HepG2 (cell line): ENCODE data around the gene SUCLG1. TPM values are rescaled to one million over a fixed set of nuclear protein-coding genes. Genes with fewer than 3 reads are reported as not detected.

Experiments
- AGO1 ChIP-seq: fragments of 200-400 bp; formaldehyde crosslinking; IDR thresholded peaks from 2 replicates; pipeline ENCODE4 v1.6.1; 2017; ENCODE audit warnings: mild to moderate bottlenecking, low read depth, low read length, moderate library complexity; ENCODE audit not compliant: poor library complexity, severe bottlenecking
- ETV6 ChIP-seq: sonication (generic); formaldehyde crosslinking; conservative IDR thresholded peaks from 2 replicates; pipeline ENCODE4 v1.4.0; 2020; ENCODE audit warnings: missing genetic modification reagents
- FOXC1 ChIP-seq: sonication (generic); formaldehyde crosslinking; IDR thresholded peaks from 2 replicates; pipeline ENCODE4 v1.8.0; 2022; ENCODE audit warnings: mild to moderate bottlenecking, missing genetic modification reagents, borderline replicate concordance
- HDAC2 ChIP-seq: sonication (generic); formaldehyde crosslinking; IDR thresholded peaks from 2 replicates; pipeline ENCODE4 v1.4.0; 2020; ENCODE audit warnings: missing genetic modification reagents
- HNRNPUL1 ChIP-seq: fragments of 200-400 bp; formaldehyde crosslinking; IDR thresholded peaks from 2 replicates; pipeline ENCODE4 v1.6.1; 2017; ENCODE audit warnings: low read depth, mild to moderate bottlenecking, low read length, moderate library complexity
- KDM4B ChIP-seq: sonication (generic); formaldehyde crosslinking; IDR thresholded peaks from 2 replicates; pipeline ENCODE4 v1.4.0; 2020; ENCODE audit warnings: missing genetic modification reagents
- KLF12 ChIP-seq: sonication (generic); formaldehyde crosslinking; IDR thresholded peaks from 2 replicates; pipeline ENCODE4 v1.4.0; 2020; ENCODE audit warnings: missing genetic modification reagents, borderline replicate concordance
- MEF2D ChIP-seq: sonication (generic); formaldehyde crosslinking; IDR thresholded peaks from 2 replicates; pipeline ENCODE4 v1.5.1; 2020; ENCODE audit warnings: mild to moderate bottlenecking, missing genetic modification reagents
- PHF8 ChIP-seq: sonication (generic); formaldehyde crosslinking; IDR thresholded peaks from 2 replicates; pipeline ENCODE4 v1.5.0; 2020; ENCODE audit warnings: missing genetic modification reagents
- RBM39 ChIP-seq: fragments of 200-400 bp; formaldehyde crosslinking; IDR thresholded peaks from one replicate; pipeline ENCODE4 v1.6.1; 2018; ENCODE audit warnings: antibody characterized with exemption, mild to moderate bottlenecking, low read depth, low read length; ENCODE audit not compliant: poor library complexity, severe bottlenecking
- RORA ChIP-seq: sonication (generic); formaldehyde crosslinking; IDR thresholded peaks from 2 replicates; pipeline ENCODE4 v1.5.0; 2020; ENCODE audit warnings: mild to moderate bottlenecking, missing genetic modification reagents, moderate library complexity
- SAP130 ChIP-seq: IDR thresholded peaks from 2 replicates; pipeline ENCODE4 v1.6.1; 2016; ENCODE audit warnings: low read depth
- TBX3 ChIP-seq: fragments of 450-650 bp; IDR thresholded peaks from 2 replicates; pipeline ENCODE4 v1.6.1; 2017; ENCODE audit warnings: antibody characterized with exemption, mild to moderate bottlenecking, inconsistent platforms, borderline replicate concordance
- ZNF232 ChIP-seq: sonication (generic); formaldehyde crosslinking; IDR thresholded peaks from 2 replicates; pipeline ENCODE4 v1.4.0; 2020; ENCODE audit warnings: missing genetic modification reagents, borderline replicate concordance
- ZNF329 ChIP-seq: sonication (generic); formaldehyde crosslinking; IDR thresholded peaks from 2 replicates; pipeline ENCODE4 v1.9.0; 2021; ENCODE audit warnings: low read depth, mild to moderate bottlenecking, missing genetic modification reagents
- ZNF510 ChIP-seq: sonication (generic); formaldehyde crosslinking; IDR thresholded peaks from 2 replicates; pipeline ENCODE4 v1.4.0; 2020; ENCODE audit warnings: low read depth, mild to moderate bottlenecking, missing genetic modification reagents
- ZNF678 ChIP-seq: sonication (generic); formaldehyde crosslinking; IDR thresholded peaks from 2 replicates; pipeline ENCODE4 v1.4.0; 2020; ENCODE audit warnings: mild to moderate bottlenecking, missing genetic modification reagents
- ZNF83 ChIP-seq: sonication (generic); formaldehyde crosslinking; IDR thresholded peaks from 2 replicates; pipeline ENCODE4 v1.4.0; 2020; ENCODE audit warnings: missing genetic modification reagents, mild to moderate bottlenecking, borderline replicate concordance
- polyA plus RNA-seq, 8 experiments: library from polyadenylated mRNA; depleted of rRNA in 3 of 8; stranded (reverse) in 7 of 8; unstranded in 1 of 8; fragments of >200 nt; fragmentation: Illumina TruSeq in 4 of 8; extraction: Trizol in 4 of 8; gene quantifications; 2 replicates each; pipeline versions ENCODE4 v1.2.1 to v1.2.3, GENCODE V29; 2011 to 2016; ENCODE audit warnings: low read depth in 4 of 8, missing spikeins in 1 of 8, mixed read lengths in 1 of 8; ENCODE audit not compliant: insufficient read depth in 1 of 8
- total RNA-seq, 5 experiments: library from RNA; depleted of rRNA; stranded (reverse); fragments of >200 nt; fragmentation: Illumina TruSeq; extraction: Trizol; gene quantifications; 2 replicates each; pipeline ENCODE4 v1.2.3, GENCODE V29; 2016; ENCODE audit warnings: low read depth in 1 of 5
- TF ChIP-seq, protein P1 (sequence below): sonication (generic); formaldehyde crosslinking; IDR thresholded peaks from 2 replicates; pipeline ENCODE4 v1.8.1; 2023; ENCODE audit warnings: mild to moderate bottlenecking, missing genetic modification reagents, borderline replicate concordance
- TF ChIP-seq, protein P2 (sequence below): sonication (generic); formaldehyde crosslinking; IDR thresholded peaks from 2 replicates; pipeline ENCODE4 v1.5.0; 2020; ENCODE audit warnings: mild to moderate bottlenecking, missing genetic modification reagents
- TF ChIP-seq, protein P3 (sequence below): sonication (generic); formaldehyde crosslinking; IDR thresholded peaks from 2 replicates; pipeline ENCODE4 v1.8.1; 2023; ENCODE audit warnings: mild to moderate bottlenecking, inconsistent platforms, moderate library complexity, missing genetic modification reagents, borderline replicate concordance
- TF ChIP-seq, protein P4 (sequence below): sonication (generic); formaldehyde crosslinking; IDR thresholded peaks from 2 replicates; pipeline ENCODE4 v1.4.0; 2020; ENCODE audit warnings: mild to moderate bottlenecking, missing genetic modification reagents
- TF ChIP-seq, protein P5 (sequence below): sonication (generic); formaldehyde crosslinking; IDR thresholded peaks from 2 replicates; pipeline ENCODE4 v1.8.0; 2022; ENCODE audit warnings: mild to moderate bottlenecking, missing genetic modification reagents

SUCLG1 gene
- total and polyA plus RNA-seq, 2 of the 13 experiments (the other 11 are each of a cell fraction or from before 2014, with no cell fraction given), result 58.7 to 121 TPM

DNA sequence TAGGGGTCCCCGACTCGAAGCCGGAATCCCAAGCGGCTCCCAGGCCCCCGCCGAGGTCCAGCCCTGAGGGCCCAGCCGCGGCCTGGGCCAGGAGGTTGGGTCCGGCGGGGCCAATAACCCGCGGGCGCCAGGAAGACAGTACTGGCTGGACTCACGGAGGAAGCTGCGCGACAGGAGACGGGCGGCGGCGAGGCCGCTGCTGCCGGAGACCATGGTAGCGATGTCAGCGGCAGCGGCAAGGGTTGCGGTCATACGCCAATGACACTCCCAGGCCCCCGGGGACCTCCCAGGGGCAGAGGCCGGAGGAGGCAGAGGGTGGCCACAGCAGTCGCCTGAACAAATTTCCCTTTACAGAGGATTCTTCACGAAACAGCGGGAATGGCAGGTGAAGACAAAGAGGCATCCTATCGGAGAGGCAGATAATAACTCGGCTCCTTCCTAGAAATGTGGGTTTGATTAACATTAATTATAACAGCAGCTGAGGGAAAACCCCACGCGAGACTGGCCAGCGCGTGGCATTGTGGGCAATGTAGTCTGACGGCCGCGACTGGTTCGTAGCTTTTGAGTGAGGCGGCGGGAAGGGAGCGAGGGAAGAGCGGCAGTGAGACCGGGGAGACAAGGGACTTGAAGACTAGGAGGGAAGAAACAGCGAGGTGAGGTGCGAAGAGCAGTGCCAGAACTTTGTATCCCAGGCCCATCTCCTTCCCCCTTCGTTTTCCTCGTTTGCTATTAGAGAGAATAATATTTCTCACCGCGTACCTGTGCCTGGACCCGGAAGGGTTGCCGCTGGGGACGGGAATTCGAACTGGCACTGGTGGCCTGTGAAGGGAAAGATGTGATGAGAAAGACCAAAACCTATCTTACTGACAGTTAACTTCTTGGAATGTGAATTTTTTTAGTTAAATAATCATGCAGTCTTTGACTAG, at the start of gene SUCLG1 (continued):
- TF ChIP-seq RBM39, result peak; percentile 83
- TF ChIP-seq, protein P1, sequence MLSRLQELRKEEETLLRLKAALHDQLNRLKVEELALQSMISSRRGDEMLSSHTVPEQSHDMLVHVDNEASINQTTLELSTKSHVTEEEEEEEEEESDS (CRISPR knock-in tag), result no peak
- TF ChIP-seq RORA (CRISPR knock-in tag), result no peak
- TF ChIP-seq, protein P2, sequence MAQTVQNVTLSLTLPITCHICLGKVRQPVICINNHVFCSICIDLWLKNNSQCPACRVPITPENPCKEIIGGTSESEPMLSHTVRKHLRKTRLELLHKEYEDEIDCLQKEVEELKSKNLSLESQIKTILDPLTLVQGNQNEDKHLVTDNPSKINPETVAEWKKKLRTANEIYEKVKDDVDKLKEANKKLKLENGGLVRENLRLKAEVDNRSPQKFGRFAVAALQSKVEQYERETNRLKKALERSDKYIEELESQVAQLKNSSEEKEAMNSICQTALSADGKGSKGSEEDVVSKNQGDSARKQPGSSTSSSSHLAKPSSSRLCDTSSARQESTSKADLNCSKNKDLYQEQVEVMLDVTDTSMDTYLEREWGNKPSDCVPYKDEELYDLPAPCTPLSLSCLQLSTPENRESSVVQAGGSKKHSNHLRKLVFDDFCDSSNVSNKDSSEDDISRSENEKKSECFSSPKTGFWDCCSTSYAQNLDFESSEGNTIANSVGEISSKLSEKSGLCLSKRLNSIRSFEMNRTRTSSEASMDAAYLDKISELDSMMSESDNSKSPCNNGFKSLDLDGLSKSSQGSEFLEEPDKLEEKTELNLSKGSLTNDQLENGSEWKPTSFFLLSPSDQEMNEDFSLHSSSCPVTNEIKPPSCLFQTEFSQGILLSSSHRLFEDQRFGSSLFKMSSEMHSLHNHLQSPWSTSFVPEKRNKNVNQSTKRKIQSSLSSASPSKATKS (CRISPR knock-in tag), result no peak
- peak; percentile 36; the same call in 1 of the 2 replicates for TF ChIP-seq FOXC1
- peak; percentile 96 for TF ChIP-seq PHF8 (CRISPR knock-in tag)
- TF ChIP-seq HNRNPUL1, result no peak
- TF ChIP-seq HDAC2 (CRISPR knock-in tag), result no peak
- no peak for TF ChIP-seq ZNF329 (CRISPR knock-in tag)
- no peak for TF ChIP-seq ZNF678 (CRISPR knock-in tag)
- TF ChIP-seq ZNF232 (CRISPR knock-in tag), result peak; percentile 56; the same call in 1 of the 2 replicates
- TF ChIP-seq TBX3, result no peak
- TF ChIP-seq MEF2D, result peak; percentile 54
- peak; percentile 25; the same call in 1 of the 2 replicates for TF ChIP-seq ETV6
- TF ChIP-seq KDM4B, result no peak
- TF ChIP-seq ZNF510, result 0 out of 2 replicates have a peak, but pooled peaks have one; percentile 25
- TF ChIP-seq, protein P3, sequence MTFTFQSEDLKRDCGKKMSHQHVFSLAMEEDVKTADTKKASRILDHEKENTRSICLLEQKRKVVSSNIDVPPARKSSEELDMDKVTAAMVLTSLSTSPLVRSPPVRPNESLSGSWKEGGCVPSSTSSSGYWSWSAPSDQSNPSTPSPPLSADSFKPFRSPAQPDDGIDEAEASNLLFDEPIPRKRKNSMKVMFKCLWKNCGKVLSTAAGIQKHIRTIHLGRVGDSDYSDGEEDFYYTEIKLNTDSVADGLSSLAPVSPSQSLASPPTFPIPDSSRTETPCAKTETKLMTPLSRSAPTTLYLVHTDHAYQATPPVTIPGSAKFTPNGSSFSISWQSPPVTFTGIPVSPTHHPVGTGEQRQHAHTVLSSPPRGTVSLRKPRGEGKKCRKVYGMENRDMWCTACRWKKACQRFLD (CRISPR knock-in tag), result no peak
- TF ChIP-seq ZNF83, result no peak
- TF ChIP-seq, protein P4, sequence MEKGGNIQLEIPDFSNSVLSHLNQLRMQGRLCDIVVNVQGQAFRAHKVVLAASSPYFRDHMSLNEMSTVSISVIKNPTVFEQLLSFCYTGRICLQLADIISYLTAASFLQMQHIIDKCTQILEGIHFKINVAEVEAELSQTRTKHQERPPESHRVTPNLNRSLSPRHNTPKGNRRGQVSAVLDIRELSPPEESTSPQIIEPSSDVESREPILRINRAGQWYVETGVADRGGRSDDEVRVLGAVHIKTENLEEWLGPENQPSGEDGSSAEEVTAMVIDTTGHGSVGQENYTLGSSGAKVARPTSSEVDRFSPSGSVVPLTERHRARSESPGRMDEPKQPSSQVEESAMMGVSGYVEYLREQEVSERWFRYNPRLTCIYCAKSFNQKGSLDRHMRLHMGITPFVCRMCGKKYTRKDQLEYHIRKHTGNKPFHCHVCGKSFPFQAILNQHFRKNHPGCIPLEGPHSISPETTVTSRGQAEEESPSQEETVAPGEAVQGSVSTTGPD, result no peak
- TF ChIP-seq, protein P5, sequence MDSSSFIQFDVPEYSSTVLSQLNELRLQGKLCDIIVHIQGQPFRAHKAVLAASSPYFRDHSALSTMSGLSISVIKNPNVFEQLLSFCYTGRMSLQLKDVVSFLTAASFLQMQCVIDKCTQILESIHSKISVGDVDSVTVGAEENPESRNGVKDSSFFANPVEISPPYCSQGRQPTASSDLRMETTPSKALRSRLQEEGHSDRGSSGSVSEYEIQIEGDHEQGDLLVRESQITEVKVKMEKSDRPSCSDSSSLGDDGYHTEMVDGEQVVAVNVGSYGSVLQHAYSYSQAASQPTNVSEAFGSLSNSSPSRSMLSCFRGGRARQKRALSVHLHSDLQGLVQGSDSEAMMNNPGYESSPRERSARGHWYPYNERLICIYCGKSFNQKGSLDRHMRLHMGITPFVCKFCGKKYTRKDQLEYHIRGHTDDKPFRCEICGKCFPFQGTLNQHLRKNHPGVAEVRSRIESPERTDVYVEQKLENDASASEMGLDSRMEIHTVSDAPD (CRISPR knock-in tag), result no peak
- TF ChIP-seq KLF12 (CRISPR knock-in tag), result no peak
- TF ChIP-seq AGO1, result peak; percentile 59
- TF ChIP-seq SAP130, result peak; percentile 88
